22Rv1 (cell line): ENCODE data around the gene DDIT4.

Source experiments
- H3K27ac ChIP-seq: fragments of 450-650 bp; 2 replicates; pipeline ENCODE4 v1.5.1; 2017
- CTCF ChIP-seq: fragments of 450-650 bp; IDR thresholded peaks from 2 replicates; pipeline ENCODE4 v1.5.1; 2017; ENCODE audit warnings: mild to moderate bottlenecking
- ZFX ChIP-seq: fragments of 450-650 bp; IDR thresholded peaks from 2 replicates; pipeline ENCODE4 v1.6.1; 2017; ENCODE audit warnings: antibody characterized with exemption, borderline replicate concordance

DDIT4 gene

GRCh38 chr10:72243822-72244437 is 29.8 kb upstream of the DDIT4 start:
- peak overlapping the region; percentile 86 for H3K27ac ChIP-seq
- TF ChIP-seq CTCF (peak; percentile 39), ZFX (no peak)

- H3K27ac ChIP-seq = peak overlapping the region; percentile 86
- TF ChIP-seq CTCF (no peak), ZFX (no peak)
These were observed 29.1 kb upstream of the DDIT4 start for GRCh38 chr10:72244573-72245038.

- H3K27ac ChIP-seq = 0 out of 2 replicates have a peak overlapping the region, but pooled peaks have one; percentile 9
- no peak for TF ChIP-seq ZFX
- TF ChIP-seq CTCF = no peak
These were observed 27.7 kb upstream of the DDIT4 start for GRCh38 chr10:72245949-72246525.

GRCh38 chr10:72248468-72249151 is 25.1 kb upstream of the DDIT4 start:
- no peak for TF ChIP-seq ZFX
- TF ChIP-seq CTCF = no peak
- peak overlapping the region; percentile 93 for H3K27ac ChIP-seq

GRCh38 chr10:72249176-72249862 is 24.4 kb upstream of the DDIT4 start:
- peak overlapping the region; percentile 93 for H3K27ac ChIP-seq

GRCh38 chr10:72250666-72251065 is 23.1 kb upstream of the DDIT4 start:
- no peak for TF ChIP-seq CTCF
- no peak for TF ChIP-seq ZFX
- no peak overlapping the region for H3K27ac ChIP-seq

GRCh38 chr10:72251635-72252034 is 22.1 kb upstream of the DDIT4 start:
- H3K27ac ChIP-seq = no peak overlapping the region

More at GRCh38 chr10:72251635-72252034, 22.1 kb upstream of the DDIT4 start:
- no peak for TF ChIP-seq CTCF
- TF ChIP-seq ZFX = no peak
